ENCODE data around the gene TENT4A.

TENT4A gene

GRCh38 chr5:6737043-6737941 lies 24.1 kb downstream of the TENT4A start:
- H3K9me3 ChIP-seq (ENCODE audit: control insufficient read depth, low read length) = no peaks in the 10 kb centered on the region
- no peaks in the 10 kb centered on the region for H3K4me1 ChIP-seq (ENCODE audit: control insufficient read depth, insufficient read depth, low read length)
- 96 to 98% methylated on average over 24 of the region's 24 CpGs for WGBS, 2 experiments
- H3K4me3 ChIP-seq (ENCODE audit: insufficient read depth, low read depth, low read length) = no peak overlapping the region
- no peak overlapping the region for H3K27ac ChIP-seq (ENCODE audit: insufficient read depth, low read depth, low read length, poor library complexity, severe bottlenecking)
- no peaks in the 10 kb centered on the region for H3K27me3 ChIP-seq (ENCODE audit: control insufficient read depth, insufficient read depth, low read length, poor library complexity, severe bottlenecking)
- H3K36me3 ChIP-seq (ENCODE audit: control insufficient read depth, insufficient read depth, low read length) = peaks cover 14% of the 10 kb centered on the region

GRCh38 chr5:6739603-6740002 lies 26.4 kb downstream of the TENT4A start:
- WGBS, 2 experiments = 95 to 97% methylated on average over 15 of the region's 15 CpGs

GRCh38 chr5:6740586-6741150 lies 27.4 kb downstream of the TENT4A start:
- WGBS, 2 experiments = 87 to 91% methylated on average over 12 of the region's 12 CpGs
- Histone ChIP-seq H3K36me3 (ENCODE audit: control insufficient read depth, insufficient read depth, low read length) (peaks cover 26% of the 10 kb centered on the region), H3K27me3 (ENCODE audit: control insufficient read depth, insufficient read depth, low read length, poor library complexity, severe bottlenecking) (no peaks in the 10 kb centered on the region), H3K9me3 (ENCODE audit: control insufficient read depth, low read length) (no peaks in the 10 kb centered on the region), H3K27ac (ENCODE audit: insufficient read depth, low read depth, low read length, poor library complexity, severe bottlenecking) (no peak overlapping the region), H3K4me1 (ENCODE audit: control insufficient read depth, insufficient read depth, low read length) (no peaks in the 10 kb centered on the region), H3K4me3 (ENCODE audit: insufficient read depth, low read depth, low read length) (no peak overlapping the region)

More at GRCh38 chr5:6739603-6740002, 26.4 kb downstream of the TENT4A start:
- Histone ChIP-seq H3K27ac (ENCODE audit: insufficient read depth, low read depth, low read length, poor library complexity, severe bottlenecking) (no peak overlapping the region), H3K36me3 (ENCODE audit: control insufficient read depth, insufficient read depth, low read length) (peaks cover 26% of the 10 kb centered on the region), H3K27me3 (ENCODE audit: control insufficient read depth, insufficient read depth, low read length, poor library complexity, severe bottlenecking) (no peaks in the 10 kb centered on the region), H3K4me1 (ENCODE audit: control insufficient read depth, insufficient read depth, low read length) (no peaks in the 10 kb centered on the region), H3K4me3 (ENCODE audit: insufficient read depth, low read depth, low read length) (no peak overlapping the region), H3K9me3 (ENCODE audit: control insufficient read depth, low read length) (no peaks in the 10 kb centered on the region)

- WGBS, 2 experiments = 84 to 90% methylated on average over 13 of the region's 13 CpGs
- Histone ChIP-seq H3K36me3 (ENCODE audit: control insufficient read depth, insufficient read depth, low read length) (peaks cover 26% of the 10 kb centered on the region), H3K27ac (ENCODE audit: insufficient read depth, low read depth, low read length, poor library complexity, severe bottlenecking) (no peak overlapping the region), H3K27me3 (ENCODE audit: control insufficient read depth, insufficient read depth, low read length, poor library complexity, severe bottlenecking) (no peaks in the 10 kb centered on the region), H3K9me3 (ENCODE audit: control insufficient read depth, low read length) (no peaks in the 10 kb centered on the region), H3K4me3 (ENCODE audit: insufficient read depth, low read depth, low read length) (no peak overlapping the region), H3K4me1 (ENCODE audit: control insufficient read depth, insufficient read depth, low read length) (no peaks in the 10 kb centered on the region)
Measured at GRCh38 chr5:6742081-6742758, 29.0 kb downstream of the TENT4A start.

GRCh38 chr5:6743161-6743560 lies 29.9 kb downstream of the TENT4A start:
- Histone ChIP-seq H3K4me3 (ENCODE audit: insufficient read depth, low read depth, low read length) (no peak overlapping the region), H3K9me3 (ENCODE audit: control insufficient read depth, low read length) (no peaks in the 10 kb centered on the region), H3K4me1 (ENCODE audit: control insufficient read depth, insufficient read depth, low read length) (no peaks in the 10 kb centered on the region), H3K36me3 (ENCODE audit: control insufficient read depth, insufficient read depth, low read length) (peaks cover 20% of the 10 kb centered on the region), H3K27me3 (ENCODE audit: control insufficient read depth, insufficient read depth, low read length, poor library complexity, severe bottlenecking) (no peaks in the 10 kb centered on the region), H3K27ac (ENCODE audit: insufficient read depth, low read depth, low read length, poor library complexity, severe bottlenecking) (no peak overlapping the region)
- WGBS, 2 experiments = 83 to 85% methylated on average over 10 of the region's 10 CpGs

GRCh38 chr5:6744841-6745705 lies 31.8 kb downstream of the TENT4A start:
- Histone ChIP-seq H3K27me3 (ENCODE audit: control insufficient read depth, insufficient read depth, low read length, poor library complexity, severe bottlenecking) (no peaks in the 10 kb centered on the region), H3K27ac (ENCODE audit: insufficient read depth, low read depth, low read length, poor library complexity, severe bottlenecking) (no peak overlapping the region), H3K9me3 (ENCODE audit: control insufficient read depth, low read length) (no peaks in the 10 kb centered on the region), H3K4me1 (ENCODE audit: control insufficient read depth, insufficient read depth, low read length) (no peaks in the 10 kb centered on the region), H3K36me3 (ENCODE audit: control insufficient read depth, insufficient read depth, low read length) (peaks cover 14% of the 10 kb centered on the region), H3K4me3 (ENCODE audit: insufficient read depth, low read depth, low read length) (no peak overlapping the region)
- 94% methylated on average over 12 of the region's 12 CpGs for WGBS, 2 experiments

- H3K36me3 ChIP-seq (ENCODE audit: control insufficient read depth, insufficient read depth, low read length) = peaks cover 20% of the 10 kb centered on the region
- 90 to 91% methylated on average over 10 of the region's 10 CpGs for WGBS, 2 experiments
- H3K4me3 ChIP-seq (ENCODE audit: insufficient read depth, low read depth, low read length) = no peak overlapping the region
- H3K27ac ChIP-seq (ENCODE audit: insufficient read depth, low read depth, low read length, poor library complexity, severe bottlenecking) = no peak overlapping the region
- no peaks in the 10 kb centered on the region for H3K27me3 ChIP-seq (ENCODE audit: control insufficient read depth, insufficient read depth, low read length, poor library complexity, severe bottlenecking)
- H3K9me3 ChIP-seq (ENCODE audit: control insufficient read depth, low read length) = no peaks in the 10 kb centered on the region
- no peaks in the 10 kb centered on the region for H3K4me1 ChIP-seq (ENCODE audit: control insufficient read depth, insufficient read depth, low read length)
Measured at GRCh38 chr5:6745706-6746222, 32.5 kb downstream of the TENT4A start.

- WGBS, 2 experiments = 92 to 95% methylated on average over 9 of the region's 9 CpGs
- H3K9me3 ChIP-seq (ENCODE audit: control insufficient read depth, low read length) = no peaks in the 10 kb centered on the region
- no peak overlapping the region for H3K27ac ChIP-seq (ENCODE audit: insufficient read depth, low read depth, low read length, poor library complexity, severe bottlenecking)
- H3K4me1 ChIP-seq (ENCODE audit: control insufficient read depth, insufficient read depth, low read length) = no peaks in the 10 kb centered on the region
- H3K27me3 ChIP-seq (ENCODE audit: control insufficient read depth, insufficient read depth, low read length, poor library complexity, severe bottlenecking) = no peaks in the 10 kb centered on the region
- H3K4me3 ChIP-seq (ENCODE audit: insufficient read depth, low read depth, low read length) = no peak overlapping the region
- H3K36me3 ChIP-seq (ENCODE audit: control insufficient read depth, insufficient read depth, low read length) = peaks cover 25% of the 10 kb centered on the region
Measured at GRCh38 chr5:6746244-6746643, 33.0 kb downstream of the TENT4A start.

GRCh38 chr5:6747103-6747502 lies 33.9 kb downstream of the TENT4A start:
- Histone ChIP-seq H3K27ac (ENCODE audit: insufficient read depth, low read depth, low read length, poor library complexity, severe bottlenecking) (no peak overlapping the region), H3K4me3 (ENCODE audit: insufficient read depth, low read depth, low read length) (no peak overlapping the region), H3K36me3 (ENCODE audit: control insufficient read depth, insufficient read depth, low read length) (peaks cover 31% of the 10 kb centered on the region), H3K27me3 (ENCODE audit: control insufficient read depth, insufficient read depth, low read length, poor library complexity, severe bottlenecking) (no peaks in the 10 kb centered on the region), H3K9me3 (ENCODE audit: control insufficient read depth, low read length) (no peaks in the 10 kb centered on the region), H3K4me1 (ENCODE audit: control insufficient read depth, insufficient read depth, low read length) (no peaks in the 10 kb centered on the region)
- WGBS, 2 experiments = 85 to 94% methylated on average over 8 to 9 of the region's 9 CpGs

Measured in ectodermal cell (in vitro differentiated cells).